ENCODE measurements around the gene PDK3.

Gene PDK3

DNA sequence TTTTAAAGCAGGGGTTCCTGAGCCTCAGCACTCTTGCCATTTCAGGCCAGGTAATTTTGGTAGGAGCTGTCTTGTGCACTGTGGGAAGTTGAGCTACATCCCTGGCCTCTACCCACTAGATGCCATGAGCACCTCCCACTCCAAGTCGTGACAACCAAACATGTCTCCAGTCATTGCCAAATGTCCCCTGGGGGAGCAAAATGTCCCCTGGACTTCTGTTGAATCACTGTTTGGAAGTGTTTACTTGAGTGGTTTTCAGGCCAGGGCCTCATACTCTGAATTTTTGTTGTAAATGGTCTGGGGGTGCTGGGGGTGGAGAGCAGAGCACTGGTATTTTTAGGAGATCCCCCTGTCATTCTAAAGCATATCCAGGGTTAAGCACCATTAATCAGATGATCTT, 3.2 kb downstream of the PDK3 start:
- no peak for DNase-seq
- Histone ChIP-seq H3K27me3 (ENCODE audit: insufficient read depth, low read depth, severe bottlenecking) (no peaks in the 10 kb centered on the region), H3K9me3 (ENCODE audit: severe bottlenecking) (no peaks in the 10 kb centered on the region), H3K27ac (no peak overlapping the region), H3K36me3 (no peaks in the 10 kb centered on the region), H3K4me3 (ENCODE audit: low read depth, low read length) (no peak overlapping the region)
- TF ChIP-seq, protein P1, sequence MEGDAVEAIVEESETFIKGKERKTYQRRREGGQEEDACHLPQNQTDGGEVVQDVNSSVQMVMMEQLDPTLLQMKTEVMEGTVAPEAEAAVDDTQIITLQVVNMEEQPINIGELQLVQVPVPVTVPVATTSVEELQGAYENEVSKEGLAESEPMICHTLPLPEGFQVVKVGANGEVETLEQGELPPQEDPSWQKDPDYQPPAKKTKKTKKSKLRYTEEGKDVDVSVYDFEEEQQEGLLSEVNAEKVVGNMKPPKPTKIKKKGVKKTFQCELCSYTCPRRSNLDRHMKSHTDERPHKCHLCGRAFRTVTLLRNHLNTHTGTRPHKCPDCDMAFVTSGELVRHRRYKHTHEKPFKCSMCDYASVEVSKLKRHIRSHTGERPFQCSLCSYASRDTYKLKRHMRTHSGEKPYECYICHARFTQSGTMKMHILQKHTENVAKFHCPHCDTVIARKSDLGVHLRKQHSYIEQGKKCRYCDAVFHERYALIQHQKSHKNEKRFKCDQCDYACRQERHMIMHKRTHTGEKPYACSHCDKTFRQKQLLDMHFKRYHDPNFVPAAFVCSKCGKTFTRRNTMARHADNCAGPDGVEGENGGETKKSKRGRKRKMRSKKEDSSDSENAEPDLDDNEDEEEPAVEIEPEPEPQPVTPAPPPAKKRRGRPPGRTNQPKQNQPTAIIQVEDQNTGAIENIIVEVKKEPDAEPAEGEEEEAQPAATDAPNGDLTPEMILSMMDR (IDR thresholded peaks at IDR 0.05; ENCODE audit: low read depth, low read length) = no peak

DNA sequence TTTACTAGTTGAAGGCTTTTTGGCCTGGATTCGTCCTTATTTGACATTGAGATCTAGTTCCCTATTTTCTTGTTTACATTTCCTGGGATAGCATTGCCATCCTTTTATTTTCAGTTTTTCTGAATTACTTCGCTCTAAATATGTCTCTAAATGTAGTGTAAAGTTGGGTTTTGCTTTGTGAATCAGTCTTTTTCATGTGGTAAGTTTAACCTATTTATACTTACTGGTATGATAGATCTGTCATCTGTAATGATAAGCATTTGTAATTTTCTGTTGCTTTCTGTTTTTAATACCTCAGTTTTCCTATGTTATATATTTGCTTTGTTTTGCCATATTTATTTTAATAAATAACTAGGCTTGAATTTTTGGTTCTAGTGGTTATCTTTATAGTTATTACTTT, 6.7 kb downstream of the PDK3 start:
- no peaks in the 10 kb centered on the region for H3K27me3 ChIP-seq (ENCODE audit: insufficient read depth, low read depth, severe bottlenecking)
- no peaks in the 10 kb centered on the region for H3K9me3 ChIP-seq (ENCODE audit: severe bottlenecking)
- no peaks in the 10 kb centered on the region for H3K36me3 ChIP-seq
- TF ChIP-seq, protein P1 (IDR thresholded peaks at IDR 0.05; ENCODE audit: low read depth, low read length) = no peak
- DNase-seq = no peak
- H3K4me3 ChIP-seq (ENCODE audit: low read depth, low read length) = no peak overlapping the region
- no peak overlapping the region for H3K27ac ChIP-seq

DNA sequence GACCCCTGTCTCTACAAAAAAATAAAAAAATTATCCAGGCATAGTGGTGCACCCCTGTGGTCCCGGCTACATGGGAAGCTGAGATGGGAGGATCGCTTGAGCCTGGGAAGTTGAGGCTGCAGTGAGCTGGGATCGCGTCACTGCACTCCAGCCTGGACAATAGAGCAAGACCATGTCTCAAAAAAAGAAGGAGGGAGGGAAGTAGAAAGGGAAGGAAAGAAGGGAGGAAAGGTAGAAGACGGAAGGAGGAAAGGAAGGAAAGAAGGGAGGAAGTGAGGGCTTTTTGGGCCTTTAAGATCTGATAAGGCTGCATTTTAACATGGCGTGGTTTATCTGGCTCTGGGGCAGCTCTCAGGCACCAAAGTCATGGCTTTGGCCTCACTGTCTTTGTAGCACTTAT, 10.4 kb downstream of the PDK3 start:
- TF ChIP-seq, protein P1 (IDR thresholded peaks at IDR 0.05; ENCODE audit: low read depth, low read length) = no peak
- H3K36me3 ChIP-seq = no peaks in the 10 kb centered on the region
- H3K27ac ChIP-seq = no peak overlapping the region
- DNase-seq = no peak
- H3K9me3 ChIP-seq (ENCODE audit: severe bottlenecking) = no peaks in the 10 kb centered on the region
- H3K4me3 ChIP-seq (ENCODE audit: low read depth, low read length) = no peak overlapping the region
- peaks cover 2% of the 10 kb centered on the region for H3K27me3 ChIP-seq (ENCODE audit: insufficient read depth, low read depth, severe bottlenecking)

DNA sequence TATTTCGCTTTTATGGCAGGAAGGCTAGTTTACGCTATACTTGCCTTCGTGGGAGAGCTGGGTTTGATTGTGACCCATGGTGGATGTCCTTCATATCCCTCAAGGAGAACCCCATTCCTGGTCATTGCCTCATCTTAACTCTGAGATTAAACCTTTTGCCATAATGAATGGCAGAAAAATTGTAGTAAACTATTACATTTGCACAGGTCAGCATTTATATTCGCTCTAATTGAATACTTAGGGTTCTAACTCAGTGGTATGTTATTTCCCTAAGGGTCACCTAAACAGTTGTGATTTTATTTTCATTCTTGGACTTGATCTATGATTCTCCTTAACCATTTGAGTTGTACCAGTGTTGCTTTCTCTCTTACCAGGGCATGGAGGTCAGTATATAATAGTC, 13.4 kb downstream of the PDK3 start:
- TF ChIP-seq, protein P1 (IDR thresholded peaks at IDR 0.05; ENCODE audit: low read depth, low read length) = no peak
- Histone ChIP-seq H3K27ac (no peak overlapping the region), H3K27me3 (ENCODE audit: insufficient read depth, low read depth, severe bottlenecking) (peaks cover 5% of the 10 kb centered on the region), H3K36me3 (no peaks in the 10 kb centered on the region), H3K4me3 (ENCODE audit: low read depth, low read length) (no peak overlapping the region), H3K9me3 (ENCODE audit: severe bottlenecking) (no peaks in the 10 kb centered on the region)
- DNase-seq = no peak

DNA sequence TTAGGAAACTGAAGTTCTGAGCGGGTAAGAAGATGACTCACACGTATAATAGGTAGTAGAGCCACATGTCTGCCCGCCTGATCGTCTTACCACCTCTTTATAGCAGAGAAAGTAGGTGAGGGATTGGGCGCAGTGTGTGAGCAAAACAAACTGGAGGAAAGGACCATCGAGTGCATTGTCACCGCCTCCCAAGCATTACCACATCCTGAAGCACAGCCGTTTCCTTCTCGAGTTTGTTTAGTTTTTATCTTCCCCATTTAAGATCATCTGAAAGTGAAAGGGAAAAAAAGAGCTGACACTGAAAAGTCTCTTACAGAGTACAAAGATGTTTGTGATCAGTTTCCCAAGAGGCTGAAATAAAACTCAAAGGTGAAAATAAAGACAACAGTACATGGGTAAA, 14.8 kb downstream of the PDK3 start:
- TF ChIP-seq, protein P1 (IDR thresholded peaks at IDR 0.05; ENCODE audit: low read depth, low read length) = no peak
- no peak overlapping the region for H3K4me3 ChIP-seq (ENCODE audit: low read depth, low read length)
- no peak for DNase-seq
- no peaks in the 10 kb centered on the region for H3K36me3 ChIP-seq
- H3K27me3 ChIP-seq (ENCODE audit: insufficient read depth, low read depth, severe bottlenecking) = peaks cover 12% of the 10 kb centered on the region
- no peak overlapping the region for H3K27ac ChIP-seq
- H3K9me3 ChIP-seq (ENCODE audit: severe bottlenecking) = no peaks in the 10 kb centered on the region

DNA sequence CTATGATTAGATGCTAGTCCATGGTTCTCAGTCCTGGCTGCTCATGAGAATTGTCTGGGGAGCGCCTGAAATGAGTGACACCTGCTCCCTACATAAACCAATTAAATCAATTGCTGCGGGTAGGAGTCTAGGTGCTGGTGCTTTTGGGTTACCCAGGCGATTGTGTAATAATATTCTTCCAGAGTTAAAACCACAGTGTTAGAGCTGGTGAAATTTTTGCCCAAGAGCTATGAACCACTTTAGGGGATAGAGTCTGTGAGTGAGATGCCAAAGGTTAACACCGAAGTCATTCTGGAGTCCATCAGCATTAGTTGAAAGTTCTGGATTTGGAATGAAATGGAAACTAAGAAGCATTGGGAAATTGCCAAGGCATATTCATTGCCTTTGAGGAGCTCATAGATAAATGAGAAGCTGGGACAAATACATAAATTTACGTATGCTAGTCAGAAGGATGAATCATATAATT, 15.3 kb downstream of the PDK3 start:
- Histone ChIP-seq H3K27ac (no peak overlapping the region), H3K4me3 (ENCODE audit: low read depth, low read length) (no peak overlapping the region)

More for the DNA sequence above, 15.3 kb downstream of the PDK3 start:
- Histone ChIP-seq H3K36me3 (no peaks in the 10 kb centered on the region), H3K9me3 (ENCODE audit: severe bottlenecking) (no peaks in the 10 kb centered on the region), H3K27me3 (ENCODE audit: insufficient read depth, low read depth, severe bottlenecking) (peaks cover 17% of the 10 kb centered on the region)
- TF ChIP-seq, protein P1 (IDR thresholded peaks at IDR 0.05; ENCODE audit: low read depth, low read length) = no peak
- no peak for DNase-seq

Measured in WERI-Rb-1 (cell line).